IPS-NIHi7 (cell line): ENCODE measurements around the gene FBXW5.

Experiments used
- DNase-seq: peaks from one replicate; pipeline ENCODE4 v3.0.0; 2012; ENCODE audit warnings: mixed read lengths; ENCODE audit errors: extremely low spot score

FBXW5 gene

GRCh38 chr9:136961279-136962065 lies 16.9 kb upstream of the FBXW5 start:
- no peak for DNase-seq

DNA sequence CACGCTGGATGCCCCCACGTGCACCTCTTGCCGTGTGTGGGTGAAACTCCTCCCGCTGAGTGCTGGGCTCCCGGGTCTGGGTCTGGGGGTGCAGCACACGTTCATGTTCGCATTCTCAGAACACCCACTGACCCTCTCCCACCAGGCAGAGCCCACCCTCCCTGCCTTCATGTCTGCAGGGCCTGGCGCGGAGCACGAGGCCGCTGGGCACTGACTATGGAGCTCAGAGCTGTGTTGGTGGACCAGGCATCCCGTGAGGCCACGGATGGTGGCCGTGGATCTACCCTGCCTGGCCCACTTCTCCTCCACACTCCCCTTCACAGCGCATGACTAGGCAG lies 16.4 kb upstream of the FBXW5 start:
- DNase-seq = no peak

- no peak for DNase-seq
Measured at GRCh38 chr9:136960212-136960937, 15.8 kb upstream of the FBXW5 start.

DNA sequence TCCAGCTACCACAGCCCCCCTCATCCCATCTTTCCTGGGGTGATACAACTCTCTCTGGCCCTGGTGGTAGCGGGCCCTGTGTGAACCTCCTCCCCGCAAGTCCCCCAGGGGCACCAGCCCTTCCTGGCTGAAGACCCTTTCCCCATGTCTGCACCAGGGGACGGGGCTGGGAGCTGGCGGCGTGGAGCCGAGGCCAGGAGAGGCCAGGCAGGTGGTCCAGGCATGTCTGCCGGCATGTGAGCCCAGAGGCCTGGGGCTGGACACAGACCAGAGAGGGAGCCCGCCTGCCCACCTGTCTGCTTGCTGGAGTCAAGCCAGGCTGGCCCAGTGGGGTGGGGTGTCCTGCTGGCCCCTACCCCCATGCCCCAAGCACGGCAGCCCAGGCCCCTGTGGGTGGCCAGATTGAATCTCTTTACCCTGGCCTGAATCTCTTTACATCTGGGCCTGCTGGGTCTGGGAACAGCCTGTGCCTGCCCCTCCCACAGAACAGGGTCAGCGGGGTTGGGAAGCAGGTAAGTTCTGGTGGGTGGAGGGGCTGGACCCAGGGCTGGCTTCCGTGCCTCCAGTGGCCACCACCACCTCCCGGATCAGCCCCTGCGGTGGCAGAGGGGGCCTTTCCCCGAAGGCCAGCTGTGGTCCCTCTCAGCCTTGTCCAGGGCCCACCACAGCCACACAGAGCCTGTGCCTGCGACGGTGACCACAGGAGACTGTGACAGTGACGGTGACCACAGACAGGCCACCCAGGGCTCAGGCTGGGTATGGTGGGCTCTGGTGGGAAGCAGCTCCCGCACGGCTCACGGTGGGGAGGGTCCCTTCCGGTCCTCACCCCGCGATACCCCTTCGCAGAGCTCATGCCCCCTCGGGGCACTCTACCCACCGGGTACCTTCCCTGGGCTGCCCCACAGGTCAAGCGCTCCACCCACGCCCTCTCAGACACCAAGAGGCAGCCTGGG lies 14.6 kb upstream of the FBXW5 start:
- DNase-seq = no peak

DNA sequence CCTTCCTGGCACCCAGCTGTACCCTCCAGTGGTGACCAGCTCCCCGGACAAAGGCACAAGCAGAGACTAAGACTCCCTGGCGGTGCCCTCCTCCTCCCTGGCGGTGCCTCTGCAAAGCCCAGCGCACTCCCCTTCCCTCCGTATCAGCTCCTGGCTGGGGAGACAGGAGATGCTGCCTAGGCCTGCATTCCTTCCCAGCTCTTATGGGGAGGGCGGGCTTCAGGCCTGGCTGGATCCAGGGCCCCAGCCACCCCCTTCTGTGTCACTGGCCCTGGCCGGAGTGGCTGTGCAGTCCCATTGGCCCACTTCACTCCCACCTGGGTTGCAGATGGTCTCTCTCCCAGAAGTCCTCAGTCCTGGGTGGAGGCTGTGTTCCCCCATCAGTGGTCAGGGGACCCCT lies 13.9 kb upstream of the FBXW5 start:
- DNase-seq = no peak

GRCh38 chr9:136957901-136958300 lies 13.4 kb upstream of the FBXW5 start:
- no peak for DNase-seq

DNA sequence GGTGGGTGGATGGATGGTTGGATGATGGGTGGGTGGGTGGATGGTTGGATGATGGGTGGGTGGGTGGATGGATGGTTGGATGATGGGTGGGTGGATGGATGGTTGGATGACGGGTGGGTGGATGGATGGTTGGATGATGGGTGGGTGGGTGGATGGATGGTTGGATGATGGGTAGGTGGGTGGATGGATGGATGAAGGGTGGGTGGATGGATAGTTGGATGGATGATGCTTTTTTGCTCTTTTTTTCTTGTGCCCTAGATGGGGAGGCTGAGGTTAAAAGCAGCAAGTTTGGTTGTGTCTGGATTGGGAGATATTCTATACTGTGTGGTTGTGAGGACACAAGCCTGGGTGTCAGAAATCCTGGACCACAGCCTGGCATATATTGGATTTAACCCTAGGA lies 12.9 kb upstream of the FBXW5 start:
- no peak for DNase-seq

GRCh38 chr9:136956604-136957003 lies 12.1 kb upstream of the FBXW5 start:
- DNase-seq = no peak

GRCh38 chr9:136955943-136956335 lies 11.4 kb upstream of the FBXW5 start:
- DNase-seq = no peak

- no peak for DNase-seq
Measured at GRCh38 chr9:136955202-136955942, 10.8 kb upstream of the FBXW5 start.

GRCh38 chr9:136954270-136955083 lies 9.9 kb upstream of the FBXW5 start:
- DNase-seq = no peak

- no peak for DNase-seq
Measured at GRCh38 chr9:136953771-136954269, 9.3 kb upstream of the FBXW5 start.

DNA sequence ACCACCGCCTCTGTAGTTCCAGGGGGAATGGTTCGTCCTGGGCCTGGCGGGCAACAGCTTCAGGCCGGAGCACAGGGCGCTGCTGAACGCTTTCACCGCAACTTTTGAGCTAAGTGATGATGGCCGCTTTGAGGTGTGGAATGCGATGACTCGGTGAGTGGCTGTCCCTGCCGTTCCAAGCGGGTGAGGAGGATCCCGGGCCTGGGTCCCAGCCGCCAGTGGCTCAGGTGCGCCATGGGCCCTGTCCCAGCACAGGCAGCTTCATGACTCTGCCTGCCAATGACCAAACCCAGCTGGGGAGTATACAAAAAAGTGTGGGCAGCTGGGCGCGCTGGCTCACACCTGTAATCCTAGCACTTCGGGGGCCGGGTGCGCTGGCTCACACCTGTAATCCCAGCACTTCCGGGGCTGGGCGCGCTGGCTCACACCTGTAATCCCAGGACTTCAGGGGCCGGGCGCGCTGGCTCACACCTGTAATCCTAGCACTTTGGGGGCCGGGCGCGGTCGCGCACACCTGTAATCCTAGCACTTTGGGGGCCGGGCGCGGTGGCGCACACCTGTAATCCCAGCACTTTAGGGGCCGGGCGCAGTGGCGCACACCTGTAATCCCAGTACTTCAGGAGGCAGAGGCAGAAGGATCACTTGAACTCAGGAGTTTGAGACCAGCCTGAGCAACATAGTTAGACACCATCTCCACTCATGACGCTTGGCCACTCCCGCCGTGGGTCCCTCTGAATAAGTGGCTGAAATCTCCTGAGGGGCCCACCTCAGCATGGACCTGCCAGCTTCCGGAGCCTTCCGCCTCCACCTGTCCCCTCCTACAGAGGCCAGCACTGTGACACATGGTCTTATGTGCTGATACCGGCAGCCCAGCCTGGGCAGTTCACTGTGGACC lies 8.6 kb upstream of the FBXW5 start:
- no peak for DNase-seq

GRCh38 chr9:136952321-136952850 lies 7.8 kb upstream of the FBXW5 start:
- DNase-seq = no peak

DNA sequence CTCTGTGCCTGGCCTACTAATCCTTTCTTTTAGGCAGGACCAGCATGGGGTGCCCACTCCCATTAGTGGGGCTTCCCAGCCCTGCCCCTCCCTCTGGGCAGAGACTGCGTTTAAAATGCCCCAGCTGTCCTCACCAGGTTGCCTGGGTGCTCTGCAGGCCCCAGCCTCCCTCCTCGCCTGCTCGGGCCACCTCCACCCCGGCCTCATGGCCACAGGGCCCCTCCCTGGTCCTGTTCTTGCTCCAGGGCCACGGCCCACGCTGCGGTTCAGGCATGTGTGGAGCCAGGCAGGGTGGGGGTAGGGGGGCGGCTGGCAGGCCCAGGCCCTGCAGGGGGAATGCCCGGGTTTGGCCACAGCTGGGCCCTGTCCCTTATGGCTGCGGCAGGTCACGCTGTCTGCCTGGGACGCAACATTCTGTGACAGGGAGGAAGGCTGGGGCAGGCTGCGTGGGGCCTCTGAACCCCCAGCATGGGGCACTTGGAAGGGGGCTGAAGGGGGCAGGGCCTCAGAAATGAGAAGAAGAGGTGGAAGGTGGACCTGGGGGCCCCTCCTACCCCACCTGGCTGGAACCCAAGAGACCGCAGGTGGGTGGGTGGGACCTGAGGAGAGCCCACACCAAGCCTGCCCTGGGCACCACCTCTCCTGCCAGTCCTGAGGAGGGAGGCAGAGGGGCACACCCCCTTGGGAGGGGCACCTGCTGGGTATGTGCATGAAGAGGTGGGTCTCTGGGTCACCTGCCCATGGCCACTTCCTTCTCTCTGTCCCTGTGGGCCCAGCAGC lies 7.2 kb upstream of the FBXW5 start, which contains the start of gene LCN12:
Gene LCN12, plus strand, starts transcription at position 733 of the 780 bp plus-strand sequence. CDS start 55 bp downstream, outside the sequence.
- DNase-seq = no peak

GRCh38 chr9:136950656-136951276 lies 6.2 kb upstream of the FBXW5 start:
- no peak for DNase-seq

GRCh38 chr9:136949817-136950655 lies 5.5 kb upstream of the FBXW5 start:
- peak; percentile 100 for DNase-seq
